Hepatocyte (in vitro differentiated cells): ENCODE data around the gene LGALS14.

Source experiments
- EZH2phosphoT487 ChIP-seq: fragments of 200-600 bp; sonication (generic); IDR thresholded peaks from one replicate; pipeline ENCODE4 v1.6.1; 2018; ENCODE audit warnings: antibody characterized with exemption, mild to moderate bottlenecking, low read depth, moderate library complexity; ENCODE audit not compliant: unreplicated experiment, severe bottlenecking
- TF ChIP-seq, protein P1 (sequence below): fragments of 200-600 bp; sonication (generic); IDR thresholded peaks from 2 replicates; pipeline ENCODE4 v1.5.1; 2016; ENCODE audit warnings: antibody characterized with exemption, mild to moderate bottlenecking; ENCODE audit not compliant: poor library complexity

DNA sequence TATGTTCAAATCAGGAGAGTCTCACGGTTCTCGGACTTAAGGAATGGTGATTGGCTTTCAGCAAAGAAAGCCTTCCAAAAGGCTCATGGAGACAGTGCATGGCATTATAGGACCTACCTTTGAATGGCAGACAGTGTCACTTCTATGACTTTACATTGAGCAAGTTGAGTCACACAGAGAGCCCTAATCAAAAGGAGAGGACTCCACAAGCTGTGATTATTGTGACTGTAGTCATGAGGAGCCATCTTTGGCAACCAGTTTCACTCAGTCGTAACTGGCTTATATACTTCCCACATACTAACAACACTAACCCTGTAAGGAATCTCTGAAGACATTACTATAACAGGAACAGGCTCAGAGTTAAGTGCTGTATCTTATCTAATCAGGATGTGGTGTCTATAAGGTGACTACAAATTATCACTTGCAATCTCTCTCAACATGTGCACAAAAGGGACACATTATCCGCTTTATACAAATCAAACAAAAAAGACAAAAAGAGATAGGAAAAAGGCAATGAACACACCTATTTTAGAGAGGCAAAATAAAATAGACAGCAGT is 6.1 kb downstream of the LGALS14 start:
- TF ChIP-seq, protein P1, sequence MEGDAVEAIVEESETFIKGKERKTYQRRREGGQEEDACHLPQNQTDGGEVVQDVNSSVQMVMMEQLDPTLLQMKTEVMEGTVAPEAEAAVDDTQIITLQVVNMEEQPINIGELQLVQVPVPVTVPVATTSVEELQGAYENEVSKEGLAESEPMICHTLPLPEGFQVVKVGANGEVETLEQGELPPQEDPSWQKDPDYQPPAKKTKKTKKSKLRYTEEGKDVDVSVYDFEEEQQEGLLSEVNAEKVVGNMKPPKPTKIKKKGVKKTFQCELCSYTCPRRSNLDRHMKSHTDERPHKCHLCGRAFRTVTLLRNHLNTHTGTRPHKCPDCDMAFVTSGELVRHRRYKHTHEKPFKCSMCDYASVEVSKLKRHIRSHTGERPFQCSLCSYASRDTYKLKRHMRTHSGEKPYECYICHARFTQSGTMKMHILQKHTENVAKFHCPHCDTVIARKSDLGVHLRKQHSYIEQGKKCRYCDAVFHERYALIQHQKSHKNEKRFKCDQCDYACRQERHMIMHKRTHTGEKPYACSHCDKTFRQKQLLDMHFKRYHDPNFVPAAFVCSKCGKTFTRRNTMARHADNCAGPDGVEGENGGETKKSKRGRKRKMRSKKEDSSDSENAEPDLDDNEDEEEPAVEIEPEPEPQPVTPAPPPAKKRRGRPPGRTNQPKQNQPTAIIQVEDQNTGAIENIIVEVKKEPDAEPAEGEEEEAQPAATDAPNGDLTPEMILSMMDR: no peak
- TF ChIP-seq EZH2phosphoT487: no peak
